ENCODE measurements around the gene DBN1.

Gene DBN1

DNA sequence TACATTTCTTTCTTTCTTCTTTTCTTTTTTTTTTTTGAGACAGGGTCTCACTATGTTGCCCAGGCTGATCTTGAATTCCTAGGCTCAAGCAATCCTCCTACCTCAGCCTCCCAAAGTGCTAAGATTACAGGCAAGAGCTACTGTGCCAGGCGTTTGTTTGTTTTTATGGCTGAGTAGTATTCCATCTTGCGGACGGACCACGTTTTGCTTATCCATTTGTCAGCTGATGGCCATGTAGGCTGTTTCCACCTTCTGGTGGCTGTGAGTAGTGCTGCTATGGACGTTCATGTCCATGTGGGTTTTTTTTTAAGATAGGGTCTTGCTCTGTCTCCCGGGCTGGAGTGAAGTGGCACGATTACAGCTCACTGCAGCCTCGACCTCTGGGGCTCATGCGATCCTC, 33.7 kb upstream of the DBN1 start:
- TF ChIP-seq CTCF (IDR thresholded peaks at IDR 0.05; ENCODE audit: borderline replicate concordance, insufficient read depth, low read depth, low read length), result peak; percentile 32; the same call in 1 of the 2 replicates
- peak overlapping the region; percentile 81 for H3K4me3 ChIP-seq (ENCODE audit: low read depth, low read length)

- H3K4me3 ChIP-seq (ENCODE audit: low read depth, low read length), result no peak overlapping the region
Observed at GRCh38 chr5:177505075-177505474, 31.6 kb upstream of the DBN1 start.

DNA sequence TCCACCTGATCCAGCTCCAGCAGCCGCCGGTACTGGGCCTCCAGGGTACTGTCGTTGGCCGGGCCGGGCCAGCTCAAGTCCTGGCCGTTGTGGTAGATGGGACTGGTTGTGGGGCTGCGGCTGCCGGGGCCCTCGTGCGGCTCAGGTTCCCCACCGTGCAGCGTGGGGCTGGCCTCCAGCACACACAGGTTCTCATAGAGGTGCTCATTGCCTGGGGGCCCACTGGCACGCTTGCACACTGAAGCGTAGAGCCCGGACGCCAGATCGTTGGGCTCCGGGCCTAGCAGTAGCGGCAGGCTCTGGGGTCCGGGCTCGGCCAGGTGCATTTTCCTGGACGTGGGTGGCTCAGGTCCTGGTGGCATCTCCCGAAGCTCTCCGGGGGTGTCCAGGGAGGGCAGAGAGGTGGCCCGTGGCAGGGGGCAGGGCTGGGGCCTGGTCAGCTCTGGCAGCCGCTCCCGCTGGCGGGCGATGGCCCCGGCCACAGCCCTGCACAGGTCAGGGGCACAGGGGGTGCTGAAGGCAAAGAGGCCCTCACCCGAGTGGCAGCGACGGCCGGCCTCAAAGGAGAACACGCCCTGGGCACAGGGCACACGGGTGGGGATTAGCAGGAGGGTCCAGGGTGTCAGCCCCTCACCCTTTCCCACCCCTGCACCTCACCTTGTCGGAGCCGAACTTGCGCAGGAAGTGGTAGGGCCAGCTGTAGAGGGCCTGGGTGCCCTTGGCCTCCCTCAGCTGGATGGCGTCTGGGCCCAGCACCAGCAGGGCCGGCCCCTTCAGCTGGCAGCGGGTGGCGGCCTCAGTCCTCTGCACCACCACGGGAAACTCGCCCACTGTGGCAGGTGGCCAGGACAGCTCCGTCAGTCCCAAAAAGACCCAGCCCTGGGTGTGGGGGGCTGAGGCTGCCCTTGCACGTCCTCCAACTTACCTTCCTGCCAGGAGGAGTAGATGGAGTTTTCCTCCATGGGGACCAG, 30.9 kb upstream of the DBN1 start:
- TF ChIP-seq CTCF (IDR thresholded peaks at IDR 0.05; ENCODE audit: borderline replicate concordance, insufficient read depth, low read depth, low read length), result no peak
- H3K4me3 ChIP-seq (ENCODE audit: low read depth, low read length), result no peak overlapping the region

More at GRCh38 chr5:177505075-177505474, 31.6 kb upstream of the DBN1 start:
- no peak for TF ChIP-seq CTCF (IDR thresholded peaks at IDR 0.05; ENCODE audit: borderline replicate concordance, insufficient read depth, low read depth, low read length)

DNA sequence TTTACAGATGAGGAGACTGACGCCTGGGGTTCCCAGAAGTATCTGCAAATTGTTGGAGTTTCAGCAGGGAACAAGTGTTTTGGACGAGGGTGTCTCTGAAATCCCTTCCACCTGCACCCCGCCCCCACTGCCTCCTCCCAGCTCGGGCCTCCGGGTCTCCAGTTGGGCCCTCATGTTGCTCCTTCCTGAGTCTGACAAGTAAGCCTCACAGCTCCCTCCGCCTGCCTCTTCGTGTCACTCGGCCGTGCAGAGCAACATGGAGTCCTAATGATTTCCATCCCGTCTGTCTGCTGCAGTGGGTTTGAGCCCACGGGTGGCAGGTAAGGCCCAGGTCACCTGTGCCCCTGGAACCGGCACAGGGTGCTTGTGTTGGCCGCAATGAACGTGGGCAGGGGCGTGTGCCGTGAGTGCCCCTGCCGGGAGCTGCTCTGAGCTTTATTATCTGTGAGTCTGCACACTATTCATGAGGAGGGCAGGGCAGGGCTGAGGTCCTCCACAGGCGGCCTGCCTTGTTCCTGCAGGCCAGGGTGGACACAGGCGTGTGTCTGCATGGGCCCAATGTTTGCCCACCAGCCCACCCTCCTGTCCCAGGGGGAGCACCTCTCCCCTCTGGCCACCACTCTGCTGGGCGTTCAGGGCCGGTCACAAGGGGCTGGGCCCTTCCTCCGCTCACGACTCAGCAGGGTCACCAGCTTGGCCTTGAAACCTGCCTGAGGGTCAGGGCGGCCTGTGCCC, 30.1 kb upstream of the DBN1 start:
- TF ChIP-seq CTCF (IDR thresholded peaks at IDR 0.05; ENCODE audit: borderline replicate concordance, insufficient read depth, low read depth, low read length), result no peak
- H3K4me3 ChIP-seq (ENCODE audit: low read depth, low read length), result no peak overlapping the region

DNA sequence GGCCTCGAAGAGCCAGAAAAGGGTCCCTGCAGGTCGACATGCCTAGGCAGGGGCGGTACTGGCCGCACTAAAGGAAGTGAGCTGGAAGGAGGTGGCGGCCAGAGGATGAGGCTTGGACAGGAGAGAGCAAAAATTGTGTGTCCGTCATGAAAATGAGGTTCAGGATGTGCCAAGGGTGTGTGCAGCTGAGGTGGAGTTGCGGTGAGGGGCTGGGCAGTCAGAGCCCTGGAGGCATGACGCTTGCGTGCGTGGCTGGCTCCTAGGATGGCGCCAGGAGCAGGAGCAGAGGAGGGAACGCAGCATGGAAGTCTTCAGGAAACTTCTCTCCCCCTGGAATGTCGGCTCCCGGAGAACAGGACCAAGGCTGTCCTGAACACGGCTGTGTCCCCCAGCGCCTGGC, 29.5 kb upstream of the DBN1 start:
- no peak for TF ChIP-seq CTCF (IDR thresholded peaks at IDR 0.05; ENCODE audit: borderline replicate concordance, insufficient read depth, low read depth, low read length)
- H3K4me3 ChIP-seq (ENCODE audit: low read depth, low read length), result no peak overlapping the region

- no peak for TF ChIP-seq CTCF (IDR thresholded peaks at IDR 0.05; ENCODE audit: borderline replicate concordance, insufficient read depth, low read depth, low read length)
- H3K4me3 ChIP-seq (ENCODE audit: low read depth, low read length), result no peak overlapping the region
Observed at GRCh38 chr5:177501874-177502678, 28.6 kb upstream of the DBN1 start.

Measured in GM12875 (cell line).